HG02970 (cell line): Measurements from ENCODE around the gene RAG2.

Source experiments
- ATAC-seq: cut with Tn5 transposase; IDR thresholded peaks from one replicate; pipeline ENCODE4 v1.9.1; 2021; ENCODE audit warnings: mild to moderate bottlenecking, moderate library complexity, moderate number of reproducible peaks; ENCODE audit not compliant: unreplicated experiment, low FRiP score

The RAG2 gene

GRCh38 chr11:36602135-36602534 is 4.1 kb upstream of the RAG2 start:
- no peak for ATAC-seq

DNA sequence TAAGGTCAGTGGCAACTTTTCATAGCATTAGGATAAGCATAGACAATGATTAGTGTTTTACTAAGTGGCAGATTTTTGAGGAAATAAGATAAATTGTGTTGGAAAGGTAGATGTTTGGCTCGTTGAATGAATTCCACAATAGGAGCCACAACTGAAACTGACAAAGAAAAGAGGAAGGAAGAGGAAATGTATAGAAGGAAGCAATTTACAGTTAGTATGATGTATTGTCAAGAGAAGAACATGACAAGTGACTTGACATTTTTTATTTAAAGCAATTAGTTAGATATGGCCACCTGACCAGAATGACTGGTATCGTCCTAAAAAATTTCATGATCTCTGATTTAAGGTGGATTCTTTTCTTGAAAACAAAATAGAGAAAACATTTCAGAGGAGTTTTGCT is 3.1 kb upstream of the RAG2 start:
- no peak for ATAC-seq

DNA sequence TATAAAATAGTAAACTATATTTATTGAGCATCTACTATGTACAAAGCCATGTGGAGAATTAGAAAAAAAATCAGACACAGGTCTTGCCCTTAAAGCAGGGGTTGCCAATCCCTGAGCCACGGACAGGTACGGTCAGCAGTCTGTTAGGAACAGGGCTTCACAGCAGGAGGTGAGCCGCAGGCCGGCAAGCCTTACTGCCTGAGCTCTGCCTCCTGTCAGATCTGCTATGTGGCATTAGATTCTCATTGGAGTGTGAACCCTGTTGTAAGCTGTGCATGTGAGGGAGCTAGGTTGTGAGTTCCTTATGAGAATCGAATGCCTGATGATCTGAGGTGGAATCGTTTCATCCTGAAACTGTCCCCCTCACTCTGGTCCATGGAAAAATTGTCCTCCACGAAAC is 2.1 kb upstream of the RAG2 start:
- ATAC-seq, result no peak

DNA sequence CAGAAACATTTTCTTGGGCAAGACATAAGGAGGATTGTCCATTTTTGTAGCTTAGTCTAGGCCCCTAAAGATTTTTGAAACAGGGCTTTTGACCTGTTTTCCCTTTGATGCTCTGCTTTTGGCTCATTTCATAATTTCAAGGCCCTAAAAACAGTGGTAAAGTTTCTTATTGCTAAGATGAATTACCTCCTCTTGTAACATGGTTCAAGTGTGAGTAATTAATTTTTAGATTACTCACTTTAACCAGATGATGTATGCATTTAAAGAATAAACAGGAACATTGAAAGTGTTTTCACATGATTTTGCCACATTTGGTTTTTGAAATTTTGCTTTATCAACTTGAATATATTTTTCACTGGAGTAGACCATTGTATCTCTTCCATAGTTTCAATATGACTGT is 1.2 kb downstream of the RAG2 start:
- ATAC-seq, result no peak

DNA sequence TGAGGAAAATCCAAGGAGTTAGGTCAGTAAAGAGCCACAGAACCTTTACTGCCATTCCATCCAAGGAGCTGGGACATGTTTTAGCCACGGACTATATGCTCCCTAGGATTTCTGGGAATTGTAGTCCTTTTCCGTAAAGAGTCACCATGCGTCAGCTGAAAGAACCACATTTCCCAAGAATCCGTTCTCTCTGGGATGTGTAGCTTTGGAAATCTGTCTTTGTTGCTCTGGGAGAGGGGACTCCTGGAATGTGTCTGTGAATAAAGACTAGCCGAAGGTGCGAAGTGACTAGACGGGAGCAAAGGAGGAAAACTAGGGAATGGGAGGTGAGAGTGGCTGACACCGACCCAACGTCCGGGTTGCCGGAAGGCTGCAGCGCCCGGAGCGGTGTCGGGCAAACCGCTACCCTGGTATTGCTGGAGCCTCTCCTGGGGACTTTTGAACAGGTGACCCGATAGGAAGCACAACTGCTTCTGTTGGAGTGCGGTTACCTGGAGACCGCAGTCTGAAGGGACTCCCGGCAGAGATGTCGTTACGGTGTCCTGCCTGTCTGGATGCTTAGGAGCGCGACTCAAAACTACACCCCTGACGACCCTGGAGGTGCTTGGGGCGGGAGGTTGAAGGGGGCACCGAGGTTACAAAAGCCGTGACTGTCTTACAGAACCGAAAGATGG is 3.6 kb downstream of the RAG2 start, which contains the start of gene IFTAP:
IFTAP (plus strand) TSS at position 187 of the 674 bp plus-strand sequence. CDS start 15,602 bp downstream, outside the sequence.
- ATAC-seq, result no peak

- no peak for ATAC-seq
These were observed 6.6 kb downstream of the RAG2 start for GRCh38 chr11:36591433-36591832.

GRCh38 chr11:36590513-36590912 is 7.5 kb downstream of the RAG2 start:
- no peak for ATAC-seq

DNA sequence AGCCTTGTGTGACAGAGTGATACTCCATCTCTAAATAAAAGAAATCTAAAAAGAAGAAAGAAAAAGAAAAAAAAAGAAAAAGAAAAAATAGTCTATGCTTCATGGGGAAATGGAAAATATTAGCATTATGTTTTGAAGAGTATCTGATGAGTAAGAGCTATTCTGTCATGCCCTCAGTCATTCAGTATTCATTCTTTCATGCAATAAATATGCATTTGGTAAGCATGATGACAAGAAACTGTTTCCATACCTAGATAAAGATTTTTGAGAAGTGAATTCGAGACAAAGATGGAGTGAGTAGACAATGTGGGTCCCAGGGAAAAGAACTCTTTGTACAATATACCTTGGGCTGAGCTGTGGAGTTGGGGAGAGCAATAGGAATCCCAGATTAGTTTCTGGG is 9.9 kb downstream of the RAG2 start:
- no peak for ATAC-seq

DNA sequence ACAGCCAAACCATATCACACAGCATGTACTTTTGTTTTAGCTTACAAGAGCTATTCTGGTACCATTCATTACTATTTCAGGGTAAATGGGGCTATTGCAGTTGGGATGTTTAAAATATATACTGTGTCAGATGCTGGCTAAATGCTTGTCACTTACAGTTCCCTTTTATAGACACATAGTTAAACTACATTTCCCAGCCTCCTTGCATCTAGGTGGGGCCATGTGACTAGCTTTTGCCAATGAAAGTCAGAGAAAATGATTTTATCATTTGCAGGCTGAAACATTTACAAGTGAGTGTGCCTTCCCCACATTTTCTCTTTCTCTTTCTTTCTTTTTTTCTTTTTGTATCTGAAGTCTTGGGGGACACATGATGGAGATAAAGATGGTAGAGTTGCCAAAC is 11.5 kb downstream of the RAG2 start:
- ATAC-seq, result no peak

GRCh38 chr11:36583667-36584066 is 14.4 kb downstream of the RAG2 start:
- ATAC-seq, result no peak

GRCh38 chr11:36581536-36581935 is 16.5 kb downstream of the RAG2 start:
- ATAC-seq, result no peak

GRCh38 chr11:36578458-36578857 is 19.6 kb downstream of the RAG2 start:
- no peak for ATAC-seq

GRCh38 chr11:36577859-36578258 is 20.2 kb downstream of the RAG2 start:
- ATAC-seq, result no peak

GRCh38 chr11:36577373-36577772 is 20.7 kb downstream of the RAG2 start:
- ATAC-seq, result no peak

- ATAC-seq, result no peak
These were observed 23.6 kb downstream of the RAG2 start for GRCh38 chr11:36574486-36574885.

DNA sequence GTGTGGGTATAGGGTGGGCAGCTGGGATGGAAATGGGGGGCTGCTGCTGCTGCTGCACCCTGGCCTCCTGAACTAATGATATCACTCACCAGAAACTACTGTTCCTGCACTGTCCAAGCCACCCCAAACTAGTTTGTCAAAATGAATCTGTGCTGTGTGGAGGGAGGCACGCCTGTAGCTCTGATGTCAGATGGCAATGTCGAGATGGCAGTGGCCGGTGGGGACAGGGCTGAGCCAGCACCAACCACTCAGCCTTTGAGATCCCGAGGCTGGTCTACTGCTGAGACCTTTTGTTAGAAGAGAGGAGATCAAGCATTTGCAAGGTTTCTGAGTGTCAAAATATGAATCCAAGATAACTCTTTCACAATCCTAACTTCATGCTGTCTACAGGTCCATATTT is 28.9 kb downstream of the RAG2 start:
- no peak for ATAC-seq

GRCh38 chr11:36567694-36568093 is 30.3 kb downstream of the RAG2 start, which contains the start of gene RAG1:
Gene RAG1, plus strand, starts transcription at chr11:36568007. Its CDS starts 5,298 bp downstream, at chr11:36573305.
- no peak for ATAC-seq

DNA sequence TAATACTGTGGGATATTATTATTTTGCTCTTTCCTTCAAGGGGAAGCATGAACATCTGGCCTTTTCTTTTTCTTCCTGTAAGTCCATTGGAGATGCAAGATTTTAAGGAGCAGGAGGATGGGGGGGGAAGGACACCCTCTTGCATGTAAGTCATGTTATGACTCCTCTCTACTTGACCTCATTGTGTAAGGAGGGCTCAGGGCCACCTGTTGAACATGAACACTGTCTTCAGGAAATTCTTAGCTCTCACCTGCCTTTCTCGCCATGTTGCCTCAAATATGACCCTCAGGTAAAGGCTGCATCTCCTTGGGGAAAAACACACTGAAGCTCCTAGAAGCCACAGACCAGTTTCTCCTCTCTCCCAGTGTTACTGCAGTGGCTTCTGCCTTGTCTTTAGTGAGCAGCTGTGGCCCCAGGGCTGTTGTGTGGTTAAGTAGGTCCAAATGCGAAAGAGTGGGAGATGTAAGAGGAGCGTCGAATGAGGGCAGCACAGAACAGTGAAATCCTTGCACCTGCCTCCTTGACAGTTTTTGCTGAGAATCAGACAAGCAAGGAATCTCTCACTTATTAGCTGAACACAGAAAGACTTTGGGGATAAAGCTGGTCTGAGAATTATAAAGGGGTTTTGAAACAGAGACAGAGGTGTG is 31.5 kb downstream of the RAG2 start:
- no peak for ATAC-seq

DNA sequence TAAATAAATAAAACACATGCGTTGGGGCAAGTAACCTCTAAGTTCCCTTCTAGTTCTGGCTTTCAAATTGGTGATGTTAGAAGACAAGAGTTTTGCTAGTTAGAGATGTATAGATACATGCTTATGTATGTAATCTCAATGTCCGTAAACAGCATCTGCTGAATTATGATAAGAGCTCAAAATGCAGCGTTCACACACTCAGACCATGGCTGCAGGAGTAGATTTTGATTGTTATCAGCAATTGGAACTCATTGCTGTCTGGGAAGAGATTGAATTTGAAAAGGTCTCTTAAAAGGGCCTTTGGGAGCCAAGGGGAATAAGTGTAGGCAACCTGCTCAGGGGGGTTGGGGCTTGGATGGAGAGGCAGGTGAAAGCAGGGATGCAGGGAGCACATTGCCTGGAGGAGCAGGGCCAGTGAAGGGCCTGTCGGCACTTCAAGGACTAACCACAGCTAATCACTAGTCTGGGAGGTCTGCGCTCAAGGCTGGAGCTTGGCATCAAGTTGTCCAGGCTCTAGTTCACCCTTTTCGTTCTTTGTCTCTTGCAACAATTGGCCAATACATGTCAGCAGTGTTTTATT is 32.9 kb downstream of the RAG2 start:
- ATAC-seq, result no peak

GRCh38 chr11:36564376-36565030 is 33.5 kb downstream of the RAG2 start:
- no peak for ATAC-seq
